ENCODE data around the gene CLTA.
"Not testable (repeated sequence)": the region's sequence is repeated elsewhere in the genome, so short reads cannot be mapped to it uniquely, and the experiment has no call there.

Gene CLTA

DNA sequence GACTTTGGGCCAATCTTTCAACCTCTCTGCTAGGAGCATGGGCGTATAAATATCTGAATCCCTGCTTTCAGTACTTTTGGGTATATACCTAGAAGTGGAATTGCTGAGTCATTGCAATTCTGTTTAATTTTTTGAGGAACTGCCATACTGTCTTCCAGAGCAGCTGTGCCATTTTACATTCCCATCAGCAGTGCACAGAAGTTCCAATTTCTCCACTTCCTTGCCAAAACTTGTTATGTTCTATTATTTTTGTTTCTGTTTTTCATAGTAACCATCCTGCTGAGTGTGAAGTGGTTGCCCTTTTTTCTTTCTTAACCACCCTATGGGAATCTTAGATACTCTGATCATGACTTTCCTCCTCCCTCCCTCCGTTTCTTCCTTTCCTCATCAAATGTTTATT lies 32.6 kb upstream of the CLTA start:
- DNase-seq (ENCODE audit: low spot score) = no peak

DNA sequence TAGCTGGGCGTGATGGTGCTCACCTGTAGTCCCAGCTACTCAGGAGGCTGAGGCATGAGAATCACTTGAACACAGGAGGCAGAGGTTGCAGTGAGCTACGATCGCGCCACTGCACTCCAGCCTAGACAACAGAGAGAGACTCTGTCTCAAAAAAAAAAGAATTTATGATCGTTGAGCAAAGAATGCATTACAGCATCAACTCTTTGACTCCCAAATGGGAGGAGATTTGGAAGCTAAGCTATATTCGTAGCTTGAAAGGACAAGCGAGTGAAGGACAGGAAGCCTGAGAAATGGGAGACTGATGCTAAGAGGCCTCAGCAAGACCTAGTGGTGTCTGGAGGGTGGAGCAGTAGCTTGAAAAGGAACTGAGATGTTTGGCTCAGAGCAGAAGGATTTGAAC lies 31.8 kb upstream of the CLTA start:
- DNase-seq (ENCODE audit: low spot score) = no peak

GRCh38 chr9:36159509-36159908 lies 31.2 kb upstream of the CLTA start:
- DNase-seq (ENCODE audit: low spot score) = not testable (repeated sequence)

DNA sequence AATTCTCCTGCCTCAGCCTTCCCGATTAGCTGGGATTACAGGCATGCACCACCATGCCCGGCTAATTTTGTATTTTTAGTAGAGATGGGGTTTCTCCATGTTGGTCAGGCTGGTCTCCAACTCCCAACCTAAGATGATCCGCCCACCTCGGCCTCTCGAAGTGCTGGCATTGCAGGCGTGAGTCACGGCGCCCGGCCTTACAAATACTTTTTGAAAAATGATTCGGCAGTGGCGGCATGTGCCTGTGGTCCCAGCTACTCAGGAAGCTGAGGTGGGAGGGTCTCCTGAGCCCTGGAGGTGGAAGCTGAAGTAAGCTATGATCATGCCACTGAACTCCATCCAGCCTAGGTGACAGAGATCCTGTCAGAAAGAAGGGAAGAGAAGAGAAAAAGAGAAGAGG lies 30.6 kb upstream of the CLTA start:
- not testable (repeated sequence) for DNase-seq (ENCODE audit: low spot score)

- no peak for DNase-seq (ENCODE audit: low spot score)
These were observed 29.5 kb upstream of the CLTA start for GRCh38 chr9:36161187-36161586.

DNA sequence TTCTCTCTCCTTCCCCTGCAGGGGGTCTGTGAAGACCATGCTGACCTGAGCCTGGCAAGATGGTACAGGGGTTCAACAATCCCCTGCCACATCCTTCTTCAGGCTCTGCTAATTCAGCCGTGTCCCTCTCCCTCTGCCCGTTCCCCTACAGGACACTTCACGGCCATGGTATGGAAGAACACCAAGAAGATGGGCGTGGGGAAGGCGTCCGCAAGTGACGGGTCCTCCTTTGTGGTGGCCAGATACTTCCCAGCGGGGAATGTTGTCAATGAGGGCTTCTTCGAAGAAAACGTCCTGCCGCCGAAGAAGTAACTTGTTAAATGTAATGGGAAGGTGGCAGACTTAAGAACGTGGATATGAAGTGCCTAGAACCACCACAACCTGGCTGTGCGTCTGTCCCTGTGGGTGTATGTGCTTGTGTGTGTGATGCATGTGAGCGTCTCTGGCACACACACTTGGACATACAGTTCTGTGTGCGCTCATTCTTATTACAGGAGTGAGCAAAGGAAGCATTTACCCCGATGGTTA lies 28.4 kb upstream of the CLTA start:
- no peak for DNase-seq (ENCODE audit: low spot score)

DNA sequence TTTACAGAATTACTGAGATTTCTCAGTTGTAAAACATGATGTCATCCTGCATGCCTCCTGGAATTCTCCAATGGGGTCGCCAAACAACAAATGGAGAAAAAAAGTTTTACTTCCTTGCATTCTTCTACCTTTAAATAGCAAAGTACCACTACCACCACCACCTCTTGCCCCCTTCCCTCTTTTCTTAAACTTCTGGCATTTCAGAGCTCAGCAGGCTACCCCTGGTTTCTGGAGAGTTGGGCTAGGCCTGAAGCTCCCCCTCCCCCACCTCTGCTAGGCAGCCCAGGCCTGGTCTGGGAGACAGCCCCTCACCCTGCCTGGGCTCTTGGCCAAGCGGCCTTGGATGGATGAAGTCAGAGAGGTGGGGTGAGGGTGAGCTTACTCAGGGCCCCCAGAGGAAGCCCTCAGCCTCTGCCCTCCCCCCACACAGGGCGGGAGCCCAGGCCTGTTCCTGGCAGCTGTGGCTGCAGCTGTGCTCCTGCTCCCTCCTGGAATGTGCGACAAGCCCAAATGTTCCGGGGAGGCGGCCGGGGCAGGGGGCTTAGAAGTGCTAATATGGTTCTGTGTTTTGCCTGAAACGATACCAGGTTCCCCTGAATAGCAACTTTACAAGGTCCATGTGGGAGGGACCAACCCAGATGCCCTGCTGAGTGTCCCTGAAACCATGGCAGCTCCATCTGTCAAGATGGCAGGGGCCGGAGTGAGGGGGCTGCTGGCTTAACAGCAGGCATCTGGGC lies 27.5 kb upstream of the CLTA start:
- DNase-seq (ENCODE audit: low spot score) = no peak

DNA sequence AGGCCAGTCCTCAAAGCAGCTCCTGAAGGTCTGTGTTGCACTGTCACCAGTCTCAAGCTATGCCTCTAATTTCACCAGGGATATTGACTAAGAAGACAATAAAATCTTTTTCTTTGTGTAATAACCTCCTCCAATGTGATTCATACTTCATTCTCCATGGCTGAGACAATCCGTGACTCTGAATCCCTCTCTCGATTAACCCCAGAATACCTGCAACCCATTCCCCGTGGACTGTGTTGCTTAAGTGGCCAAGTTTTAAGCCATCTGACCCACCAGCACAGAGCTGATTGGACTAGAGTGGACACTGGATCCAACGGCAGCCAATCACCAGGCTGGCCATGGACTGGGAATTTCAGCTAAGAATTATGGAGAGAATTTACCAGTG lies 26.9 kb upstream of the CLTA start:
- no peak for DNase-seq (ENCODE audit: low spot score)

DNA sequence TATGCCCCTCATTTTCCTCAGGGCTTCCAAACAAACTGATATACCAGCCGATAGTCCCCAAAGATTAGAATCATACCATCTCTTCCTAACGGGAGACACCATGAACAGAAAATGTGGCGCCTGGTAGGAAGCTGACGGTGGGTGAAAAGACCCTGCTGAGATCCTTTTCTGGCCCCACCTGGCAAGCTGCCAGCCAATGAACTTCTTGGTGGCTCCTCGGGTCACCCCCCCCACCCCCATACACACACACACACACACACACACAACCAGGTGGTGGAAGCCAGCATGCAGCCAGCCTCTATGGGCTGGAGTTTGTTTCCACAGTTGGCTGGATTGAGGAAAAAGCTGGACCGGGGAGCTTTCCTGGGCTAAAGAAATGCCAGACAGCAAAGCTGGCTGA lies 26.3 kb upstream of the CLTA start:
- DNase-seq (ENCODE audit: low spot score) = no peak

- DNase-seq (ENCODE audit: low spot score) = no peak
These were observed 25.7 kb upstream of the CLTA start for GRCh38 chr9:36164989-36165388.

GRCh38 chr9:36165826-36166167 lies 24.9 kb upstream of the CLTA start:
- DNase-seq (ENCODE audit: low spot score) = no peak

- DNase-seq (ENCODE audit: low spot score) = peak; percentile 72
These were observed 24.4 kb upstream of the CLTA start for GRCh38 chr9:36166168-36166927.

DNA sequence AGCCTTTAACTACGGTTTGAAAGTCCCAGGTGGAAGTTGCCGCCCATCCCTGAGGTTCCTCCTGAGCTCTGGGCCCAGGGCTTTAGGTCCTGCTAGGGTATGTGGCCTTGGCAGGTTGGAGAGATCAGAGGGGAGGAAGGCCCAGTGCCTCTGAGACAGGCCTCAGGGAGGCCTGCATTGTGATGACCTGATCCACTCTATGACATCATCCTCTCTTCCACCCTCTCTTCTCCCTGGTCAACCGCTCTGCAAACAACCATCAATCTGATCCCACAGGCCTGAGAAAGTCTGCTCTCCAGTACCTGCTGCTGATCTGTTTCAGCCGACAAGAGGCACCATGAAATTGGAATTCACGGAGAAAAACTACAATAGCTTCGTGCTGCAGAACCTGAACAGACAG lies 21.6 kb upstream of the CLTA start, which contains the start of gene CCIN:
Gene CCIN, plus strand, starts transcription at position 223 of the 400 bp plus-strand sequence. Its CDS starts 115 bp downstream, at position 338.
- no peak for DNase-seq (ENCODE audit: low spot score)

DNA sequence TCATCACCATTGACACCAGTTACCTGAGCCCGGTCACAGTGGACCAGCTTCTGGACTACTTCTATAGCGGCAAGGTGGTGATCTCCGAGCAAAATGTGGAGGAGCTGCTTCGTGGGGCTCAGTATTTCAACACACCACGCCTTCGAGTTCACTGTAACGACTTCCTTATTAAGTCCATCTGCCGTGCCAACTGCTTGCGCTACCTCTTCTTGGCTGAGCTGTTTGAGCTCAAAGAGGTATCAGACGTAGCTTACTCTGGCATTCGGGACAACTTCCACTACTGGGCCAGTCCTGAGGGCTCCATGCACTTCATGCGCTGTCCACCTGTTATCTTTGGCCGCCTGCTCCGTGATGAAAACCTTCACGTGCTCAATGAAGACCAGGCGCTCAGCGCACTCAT lies 21.0 kb upstream of the CLTA start:
- DNase-seq (ENCODE audit: low spot score) = no peak

DNA sequence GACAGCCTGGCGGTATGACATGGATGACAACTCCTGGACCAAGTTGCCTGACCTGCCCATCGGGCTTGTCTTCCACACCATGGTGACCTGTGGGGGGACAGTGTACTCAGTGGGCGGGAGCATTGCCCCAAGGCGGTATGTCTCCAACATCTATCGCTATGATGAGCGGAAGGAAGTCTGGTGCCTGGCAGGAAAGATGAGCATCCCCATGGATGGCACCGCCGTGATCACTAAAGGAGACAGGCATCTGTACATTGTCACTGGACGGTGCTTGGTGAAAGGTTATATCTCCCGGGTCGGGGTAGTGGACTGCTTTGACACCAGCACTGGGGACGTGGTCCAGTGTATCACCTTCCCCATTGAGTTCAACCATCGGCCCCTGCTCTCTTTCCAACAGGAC lies 20.2 kb upstream of the CLTA start:
- DNase-seq (ENCODE audit: low spot score) = no peak

DNA sequence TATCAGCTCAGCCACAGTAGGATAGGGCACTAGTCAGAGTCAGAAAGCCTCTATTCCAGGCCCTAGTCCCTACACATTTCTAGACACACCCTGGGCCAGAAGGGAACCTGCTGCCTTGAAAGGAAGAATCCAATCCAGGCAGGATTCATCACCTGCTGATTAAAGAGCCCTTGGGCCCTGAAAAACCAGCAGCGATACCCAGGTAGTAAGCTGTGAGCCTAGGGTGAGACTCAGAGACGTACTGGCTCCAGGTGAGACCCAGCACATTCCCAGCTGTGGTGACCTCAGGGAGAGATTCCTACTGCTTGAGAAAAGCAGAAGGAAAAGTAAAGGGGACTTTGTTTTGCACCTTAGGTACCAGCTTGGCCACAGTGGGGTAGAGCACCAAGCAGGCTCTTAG lies 16.9 kb upstream of the CLTA start:
- no peak for DNase-seq (ENCODE audit: low spot score)

DNA sequence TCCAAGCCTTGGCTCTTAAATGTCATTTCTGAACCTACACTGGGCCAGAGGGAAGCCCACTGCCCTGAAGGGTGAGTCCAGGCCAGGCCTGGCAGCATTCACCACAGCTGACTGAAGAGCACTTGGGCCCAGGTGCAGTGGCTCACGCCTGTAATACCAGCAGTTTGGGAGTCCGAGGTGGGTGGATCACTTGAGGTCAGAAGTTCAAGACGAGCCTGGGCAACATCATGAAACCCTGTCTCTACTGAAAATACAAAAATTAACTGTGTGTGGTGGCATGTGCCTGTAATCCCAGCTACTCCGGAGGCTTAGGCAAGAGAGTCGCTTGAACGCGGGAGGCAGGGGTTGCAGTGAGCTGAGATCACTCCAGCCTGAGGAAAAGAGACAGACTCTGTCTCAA lies 16.4 kb upstream of the CLTA start:
- no peak for DNase-seq (ENCODE audit: low spot score)

GRCh38 chr9:36174731-36175130 lies 16.0 kb upstream of the CLTA start:
- DNase-seq (ENCODE audit: low spot score) = no peak

- not testable (repeated sequence) for DNase-seq (ENCODE audit: low spot score)
These were observed 15.5 kb upstream of the CLTA start for GRCh38 chr9:36175209-36175608.

DNA sequence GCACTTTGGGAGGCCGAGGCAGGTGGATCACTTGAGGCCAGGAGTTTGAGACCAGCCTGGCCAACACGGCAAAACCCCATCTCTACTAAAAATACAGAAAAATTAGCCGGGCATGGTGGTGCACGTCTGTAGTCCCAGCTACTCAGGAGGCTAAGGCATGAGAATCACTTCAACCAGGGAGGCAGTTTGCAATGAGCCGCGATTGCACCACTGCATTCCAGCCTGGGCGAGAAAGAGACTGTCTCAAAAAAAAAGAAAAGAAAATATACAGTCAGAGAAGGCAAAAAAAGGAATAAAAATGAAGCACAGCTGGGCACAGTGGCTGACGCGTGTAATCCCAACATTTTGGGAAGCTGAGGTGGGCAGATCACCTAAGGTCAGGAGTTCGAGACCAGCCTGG lies 14.2 kb upstream of the CLTA start:
- not testable (repeated sequence) for DNase-seq (ENCODE audit: low spot score)

DNA sequence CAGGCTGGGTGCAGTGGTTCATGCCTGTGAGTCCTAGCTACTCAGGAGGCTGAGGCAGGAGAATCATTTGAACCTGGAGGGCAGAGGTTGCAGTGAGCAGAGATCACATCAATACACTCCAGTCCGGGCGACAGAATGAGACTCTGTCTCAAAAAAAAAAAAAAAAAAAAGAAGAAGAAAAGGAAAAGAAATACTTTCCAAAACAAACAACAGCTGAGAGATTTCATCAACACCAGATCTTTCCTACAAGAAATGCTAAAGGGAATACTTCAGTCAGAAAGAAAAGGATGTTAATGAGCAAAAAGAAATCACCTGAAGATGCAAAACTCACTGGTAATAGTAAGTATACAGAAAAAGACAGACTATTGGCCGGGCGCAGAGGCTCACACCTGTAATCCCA lies 13.2 kb upstream of the CLTA start:
- DNase-seq (ENCODE audit: low spot score) = no peak

- not testable (repeated sequence) for DNase-seq (ENCODE audit: low spot score)
These were observed 10.5 kb upstream of the CLTA start for GRCh38 chr9:36180243-36180642.

DNA sequence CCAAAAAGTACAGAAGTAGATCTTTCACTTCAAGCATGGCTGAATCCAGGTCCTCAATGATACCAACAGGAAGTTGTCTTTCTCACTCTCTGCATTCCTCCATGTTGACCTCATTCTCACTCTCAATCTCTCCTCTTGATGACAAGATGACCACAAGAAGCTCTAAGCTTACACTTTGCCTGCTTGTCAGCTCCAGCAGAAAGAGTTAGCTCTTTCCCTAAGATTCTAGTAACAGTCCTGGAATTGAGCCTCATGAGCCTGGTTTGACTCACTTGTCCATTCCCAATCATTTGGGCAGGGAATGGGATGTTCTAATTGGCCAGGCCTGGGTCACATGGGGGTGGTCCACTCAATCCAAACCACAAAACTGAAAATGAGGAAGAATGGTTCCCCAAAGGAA lies 3.3 kb upstream of the CLTA start:
- DNase-seq (ENCODE audit: low spot score) = no peak

- DNase-seq (ENCODE audit: low spot score) = no peak
These were observed 2.5 kb upstream of the CLTA start for GRCh38 chr9:36188212-36188611.
